Measurements from ENCODE around the gene UNK. TPM values are rescaled to one million over a fixed set of nuclear protein-coding genes. Genes with fewer than 3 reads are reported as not detected.
"Not testable (repeated sequence)": the region's sequence is repeated elsewhere in the genome, so short reads cannot be mapped to it uniquely, and the experiment has no call there.

Gene UNK
- total RNA-seq, 1 donor from 2014 or later: 10.9 TPM

DNA sequence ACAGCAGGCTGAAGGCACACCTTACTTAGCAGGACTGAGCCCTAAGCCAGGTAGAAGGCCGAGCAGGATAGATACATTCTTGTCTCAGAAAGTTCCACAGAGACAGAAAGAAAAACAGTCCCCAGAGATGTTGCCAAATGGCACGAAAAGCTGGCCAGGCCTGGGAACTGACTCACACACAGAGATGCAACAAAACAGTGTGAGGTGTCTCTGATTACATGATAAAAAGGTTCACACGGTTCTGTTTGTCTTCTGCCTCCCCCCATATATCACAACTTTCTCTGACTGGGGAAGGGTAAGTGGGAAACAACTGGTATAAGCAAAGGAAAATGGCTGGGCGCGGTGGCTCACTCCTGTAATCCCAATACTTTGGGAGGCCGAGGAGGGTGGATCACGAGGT, 68.8 kb downstream of the UNK start:
- DNase-seq: peak; percentile 51

DNA sequence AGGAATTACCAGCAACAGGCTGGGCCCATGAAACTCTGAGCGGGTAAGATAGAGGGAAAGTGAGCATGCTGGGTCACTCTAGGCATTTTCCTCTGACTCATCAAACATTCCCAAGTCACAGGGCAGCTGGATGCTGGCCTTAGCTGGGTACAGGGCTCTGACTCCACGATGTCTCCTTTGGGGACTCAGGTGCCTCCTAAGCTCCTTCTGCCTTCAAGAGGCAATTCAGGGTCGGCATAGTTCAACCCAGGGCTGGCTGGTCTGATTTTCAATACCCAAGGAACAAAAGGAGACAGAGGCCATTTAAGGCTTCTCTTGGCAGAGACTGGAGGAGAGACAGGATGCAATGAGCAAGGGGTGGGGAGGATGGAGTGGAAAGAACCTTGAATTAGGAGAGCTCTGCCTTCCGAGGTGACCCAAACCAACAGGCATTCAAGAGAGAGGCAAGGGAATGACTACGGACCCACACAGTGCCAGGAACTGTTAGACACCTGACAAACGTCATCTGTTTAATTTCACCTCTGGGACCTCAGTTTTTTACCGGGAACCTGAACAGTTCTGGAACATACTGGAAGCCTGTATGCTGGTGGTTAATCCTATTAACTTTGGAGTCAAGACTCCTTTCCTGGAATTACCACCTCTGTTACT, 69.6 kb downstream of the UNK start:
- DNase-seq: peak; percentile 71

- no peak for DNase-seq
Observed at GRCh38 chr17:75854881-75855309, 70.3 kb downstream of the UNK start.

GRCh38 chr17:75855310-75856061, 70.9 kb downstream of the UNK start, which contains the start of gene WBP2:
WBP2 (minus strand) TSS chr17:75855335; CDS start chr17:75855297, 38 bp downstream.
- DNase-seq: peak; percentile 100

GRCh38 chr17:75856062-75856756, 71.6 kb downstream of the UNK start:
- DNase-seq: peak; percentile 68

GRCh38 chr17:75859358-75859757, 74.8 kb downstream of the UNK start:
- not testable (repeated sequence) for DNase-seq

- DNase-seq: no peak
Observed at GRCh38 chr17:75861927-75862317, 77.3 kb downstream of the UNK start.

GRCh38 chr17:75864448-75864871, 79.9 kb downstream of the UNK start:
- no peak for DNase-seq

DNA sequence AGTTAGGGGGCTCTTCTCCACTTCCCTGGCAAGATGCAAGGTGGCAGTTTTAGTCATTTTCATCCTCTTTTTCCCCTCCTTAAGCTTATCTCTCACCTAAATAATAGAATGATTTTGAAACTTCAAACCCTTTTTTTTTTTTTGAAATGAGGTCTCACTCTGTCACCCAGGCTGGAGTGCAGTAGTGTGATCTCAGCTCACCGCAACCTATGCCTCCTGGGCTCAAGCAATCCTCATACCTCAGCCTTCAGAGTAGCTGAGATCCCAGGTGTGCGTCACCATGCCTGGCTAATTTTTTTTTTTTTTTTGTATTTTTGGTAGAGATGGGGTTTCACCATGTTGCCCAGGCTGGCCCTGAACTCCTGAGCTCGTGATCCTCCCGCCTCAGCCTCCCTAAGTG, 80.3 kb downstream of the UNK start:
- DNase-seq: not testable (repeated sequence)

DNA sequence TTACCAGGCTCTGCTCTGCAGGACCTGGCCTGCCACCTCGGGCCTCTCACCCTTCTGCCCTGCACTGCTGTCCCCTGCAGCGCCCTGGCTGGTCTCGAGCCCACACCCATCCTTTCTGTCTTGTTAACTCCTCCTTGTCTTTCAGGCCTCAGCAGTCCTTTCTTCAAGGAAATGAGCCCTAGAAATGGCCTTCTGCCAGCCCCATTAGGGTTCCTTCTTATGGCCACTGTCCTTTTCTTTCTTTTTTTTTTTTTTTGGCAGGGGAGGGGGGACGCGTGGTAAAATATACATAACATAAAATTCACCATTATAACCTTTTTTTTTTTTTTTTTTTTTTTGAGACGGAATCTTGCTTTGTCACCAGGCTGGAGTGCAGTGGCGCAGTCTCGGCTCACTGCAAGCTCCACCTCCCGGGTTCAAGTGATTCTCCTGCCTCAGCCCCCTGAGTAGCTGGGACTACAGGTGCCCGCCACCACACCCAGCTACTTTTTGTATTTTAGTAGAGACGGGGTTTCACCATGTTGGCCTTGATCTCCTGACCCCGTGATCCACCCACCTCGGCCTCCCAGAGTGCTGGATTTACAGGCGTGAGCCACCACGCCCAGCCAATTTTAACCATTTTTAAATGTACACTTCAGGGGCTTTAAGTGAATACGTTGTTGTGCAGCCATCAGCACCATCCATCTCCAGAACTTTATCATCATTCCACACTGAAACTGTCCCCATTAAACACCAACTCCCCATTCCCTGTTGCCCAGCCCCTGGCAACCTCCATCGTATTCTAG, 81.0 kb downstream of the UNK start:
- DNase-seq: not testable (repeated sequence)

- not testable (repeated sequence) for DNase-seq
Observed at GRCh38 chr17:75868730-75869281, 84.2 kb downstream of the UNK start.

DNA sequence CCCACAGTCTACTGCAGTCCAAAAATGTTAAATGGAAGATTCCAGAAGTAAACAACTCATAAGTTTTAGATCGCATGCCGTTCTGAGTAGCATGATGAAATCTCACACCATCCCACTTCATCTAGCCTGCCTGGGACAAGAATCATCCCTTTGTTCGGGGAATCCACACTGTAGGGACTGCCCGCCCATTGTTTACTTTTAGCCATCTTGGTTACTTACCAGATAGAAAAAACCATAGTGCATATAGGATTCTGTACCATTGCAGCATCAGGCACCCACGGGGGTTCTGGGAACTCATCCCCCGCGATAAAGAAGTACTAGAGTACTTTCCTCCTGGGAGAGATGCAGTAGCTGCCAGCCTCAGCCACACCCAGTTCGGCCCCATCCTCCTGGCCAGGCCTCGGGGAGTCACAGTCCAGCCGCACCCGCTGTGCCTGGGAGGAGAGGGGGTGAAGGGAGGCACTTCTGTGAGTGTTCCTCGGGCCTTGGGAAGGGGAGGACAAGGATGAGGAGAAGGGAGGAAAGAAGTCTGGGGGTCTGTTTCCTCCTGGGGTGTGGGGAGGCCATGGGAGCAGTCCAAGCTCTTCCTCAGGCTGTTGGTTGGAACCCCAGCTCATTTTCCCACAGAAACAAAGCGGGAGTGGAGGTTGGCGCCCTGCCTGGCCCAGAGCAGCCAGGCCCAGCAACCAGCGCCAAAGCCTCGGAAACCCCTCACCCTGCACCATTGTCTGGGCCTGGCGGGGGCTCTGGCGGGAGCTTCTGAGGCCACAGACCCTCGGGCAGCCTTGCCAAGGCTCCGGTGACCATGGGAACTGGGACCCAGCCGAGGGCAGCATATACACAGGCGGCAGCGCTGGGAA, 84.9 kb downstream of the UNK start:
- DNase-seq: peak; percentile 70

DNA sequence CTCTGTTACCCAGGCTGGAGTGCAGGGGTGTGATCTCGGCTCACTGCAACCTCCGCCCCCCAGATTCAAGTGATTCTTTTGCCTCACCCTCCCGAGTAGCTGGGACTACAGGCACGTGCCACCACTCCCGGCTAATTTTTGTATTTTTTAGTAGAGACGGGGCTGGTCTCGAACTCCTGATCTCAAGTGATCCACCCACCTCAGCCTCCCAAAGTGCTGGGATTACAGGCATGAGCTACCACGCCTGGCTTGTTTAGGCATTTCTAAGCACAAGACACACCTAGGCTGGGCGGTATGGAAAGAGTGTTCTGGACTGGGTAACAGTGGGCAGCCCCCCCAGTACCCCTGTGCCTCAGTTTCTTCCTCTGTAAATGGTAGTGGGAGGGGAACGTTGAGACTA, 85.6 kb downstream of the UNK start:
- DNase-seq: not testable (repeated sequence)

DNA sequence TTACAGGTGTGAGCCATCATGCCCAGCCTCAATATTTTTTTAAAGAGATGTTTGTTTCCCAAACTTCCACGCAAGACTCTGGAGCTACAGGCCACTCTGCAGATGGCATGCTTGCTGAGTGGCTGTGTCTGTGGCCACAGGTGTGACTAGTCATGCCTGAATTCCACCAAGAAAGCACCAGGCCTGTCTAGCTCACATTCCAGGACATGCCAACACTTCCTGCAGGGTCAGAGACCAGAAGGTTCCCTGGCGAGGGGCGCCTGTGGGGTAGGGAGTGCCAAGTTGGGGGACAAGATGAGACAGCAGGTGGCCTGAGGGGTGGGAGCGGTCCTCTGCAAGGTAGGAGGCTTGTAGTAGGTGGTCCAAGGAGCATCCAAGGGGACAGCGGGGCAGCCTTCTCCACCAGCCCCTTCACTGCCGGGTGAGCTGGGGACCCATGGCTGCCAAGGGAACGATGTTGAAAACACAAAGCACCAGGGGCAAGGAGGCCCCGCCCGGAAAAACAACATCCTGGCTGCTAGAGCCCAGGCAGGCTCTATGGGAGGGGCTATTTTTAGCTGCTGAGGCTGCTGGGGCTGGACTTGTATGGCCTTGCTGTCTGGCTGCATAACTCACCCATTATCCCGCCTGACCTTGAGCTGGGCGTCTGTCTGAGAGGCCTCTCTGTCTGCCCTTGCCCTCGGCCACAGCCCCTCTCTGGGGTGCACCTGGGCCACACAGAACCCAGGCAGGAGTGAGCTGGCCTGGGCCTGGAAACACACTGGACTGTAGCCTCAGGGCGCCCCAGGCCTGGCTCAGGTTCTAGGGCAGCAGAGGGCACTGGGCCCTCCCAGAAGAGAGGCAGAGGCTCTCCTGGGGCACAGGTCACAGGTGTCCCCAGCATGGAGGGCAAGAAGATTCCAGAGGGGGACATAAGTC, 88.1 kb downstream of the UNK start:
- DNase-seq: peak; percentile 96

- no peak for DNase-seq
Observed at GRCh38 chr17:75873587-75874322, 89.1 kb downstream of the UNK start.

DNA sequence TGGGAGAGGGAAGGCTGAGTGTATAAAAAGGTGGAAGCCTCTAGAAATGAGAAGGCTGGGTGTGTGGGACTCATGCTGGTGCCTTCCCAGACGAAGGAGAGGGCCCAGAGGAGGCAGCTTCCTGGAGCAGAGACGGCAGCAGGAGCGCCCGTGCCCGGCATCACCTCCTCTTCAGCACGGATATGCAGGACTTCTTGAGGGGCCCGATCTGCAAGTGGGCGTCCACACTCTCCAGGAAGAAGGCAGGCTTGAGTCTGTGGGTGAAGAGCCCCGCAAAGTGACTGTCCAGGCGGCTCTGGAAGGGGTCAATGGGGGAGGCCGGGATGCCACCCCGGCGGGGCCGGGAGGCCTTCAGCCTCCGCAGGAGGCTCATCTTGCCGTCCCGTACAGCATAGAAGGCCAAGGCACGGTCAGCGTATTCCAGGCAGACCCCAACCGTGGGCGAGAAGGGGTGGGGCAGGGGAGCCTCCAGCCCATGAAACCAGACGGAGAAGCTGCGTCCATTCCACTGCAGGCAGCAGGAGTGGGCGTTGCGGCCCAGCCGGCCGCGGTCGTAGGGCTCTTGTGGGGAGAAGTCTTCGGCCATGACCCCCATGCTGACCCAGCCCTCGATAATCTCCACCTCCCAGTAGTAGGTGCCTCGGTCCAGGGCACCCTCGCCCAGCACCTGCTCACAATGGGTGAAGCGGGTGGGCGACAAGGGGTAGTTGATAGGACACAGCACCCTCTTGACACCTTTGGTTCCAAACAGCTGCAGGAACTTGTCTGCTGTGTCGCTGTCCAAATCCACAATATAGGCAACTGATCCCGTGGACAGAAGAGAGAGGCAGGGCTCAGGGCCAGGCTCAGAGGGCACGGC, 89.9 kb downstream of the UNK start:
- no peak for DNase-seq
